ENCODE measurements around the gene GPRIN1. TPM values are rescaled to one million over a fixed set of nuclear protein-coding genes. Genes with fewer than 3 reads are reported as not detected.

The GPRIN1 gene
- total RNA-seq, 1 experiment from 2014 or later, result 8.5 TPM

GRCh38 chr5:176619569-176620332, 9.8 kb upstream of the GPRIN1 start (continued):
- TF ChIP-seq STAT6 (CRISPR knock-in tag; conservative IDR thresholded peaks at IDR 0.05; ENCODE audit: low read depth) (no peak), ZNF138 (CRISPR knock-in tag; conservative IDR thresholded peaks at IDR 0.05) (peak; percentile 83; the same call in 1 of the 2 replicates), CDX4 (CRISPR knock-in tag; IDR thresholded peaks at IDR 0.05; ENCODE audit: borderline replicate concordance) (no peak), ATF3 (CRISPR knock-in tag; conservative IDR thresholded peaks at IDR 0.05) (no peak), SP1 (CRISPR knock-in tag; conservative IDR thresholded peaks at IDR 0.05) (no peak), AFF4 (CRISPR knock-in tag; IDR thresholded peaks at IDR 0.05; ENCODE audit: borderline replicate concordance) (no peak), GRHL2 (CRISPR knock-in tag; IDR thresholded peaks at IDR 0.05; ENCODE audit: insufficient replicate concordance, severe bottlenecking) (no peak), OVOL2 (CRISPR knock-in tag; IDR thresholded peaks at IDR 0.05; ENCODE audit: borderline replicate concordance) (no peak), MLX (CRISPR knock-in tag; IDR thresholded peaks at IDR 0.05) (no peak), ERG (CRISPR knock-in tag; IDR thresholded peaks at IDR 0.05) (no peak), ESRRA (CRISPR knock-in tag; IDR thresholded peaks at IDR 0.05; ENCODE audit: borderline replicate concordance) (no peak), ZNF532 (CRISPR knock-in tag; IDR thresholded peaks at IDR 0.05; ENCODE audit: borderline replicate concordance) (no peak), NFATC4 (CRISPR knock-in tag; IDR thresholded peaks at IDR 0.05) (no peak), TEAD1 (CRISPR knock-in tag; IDR thresholded peaks at IDR 0.05) (peak; percentile 55; the same call in 1 of the 2 replicates), ZNF219 (CRISPR knock-in tag; IDR thresholded peaks at IDR 0.05; ENCODE audit: borderline replicate concordance) (no peak), FOXK1 (CRISPR knock-in tag; IDR thresholded peaks at IDR 0.05) (no peak), JUN (CRISPR knock-in tag; IDR thresholded peaks at IDR 0.05) (no peak), ETV6 (CRISPR knock-in tag; IDR thresholded peaks at IDR 0.05) (no peak), IRF1 (CRISPR knock-in tag; IDR thresholded peaks at IDR 0.05) (0 out of 2 replicates have a peak, but pooled peaks have one; percentile 54), MXD4 (CRISPR knock-in tag; IDR thresholded peaks at IDR 0.05; ENCODE audit: borderline replicate concordance) (no peak), FOXP1 (CRISPR knock-in tag; IDR thresholded peaks at IDR 0.05; ENCODE audit: borderline replicate concordance) (peak; percentile 60; the same call in 1 of the 2 replicates)

All from WTC11 (cell line).